ENCODE results near the gene ACAT1. TPM values are rescaled to one million over a fixed set of nuclear protein-coding genes. Genes with fewer than 3 reads are reported as not detected.

The ACAT1 gene
- polyA plus RNA-seq, 1 donor from 2014 or later = 89.0 TPM

DNA sequence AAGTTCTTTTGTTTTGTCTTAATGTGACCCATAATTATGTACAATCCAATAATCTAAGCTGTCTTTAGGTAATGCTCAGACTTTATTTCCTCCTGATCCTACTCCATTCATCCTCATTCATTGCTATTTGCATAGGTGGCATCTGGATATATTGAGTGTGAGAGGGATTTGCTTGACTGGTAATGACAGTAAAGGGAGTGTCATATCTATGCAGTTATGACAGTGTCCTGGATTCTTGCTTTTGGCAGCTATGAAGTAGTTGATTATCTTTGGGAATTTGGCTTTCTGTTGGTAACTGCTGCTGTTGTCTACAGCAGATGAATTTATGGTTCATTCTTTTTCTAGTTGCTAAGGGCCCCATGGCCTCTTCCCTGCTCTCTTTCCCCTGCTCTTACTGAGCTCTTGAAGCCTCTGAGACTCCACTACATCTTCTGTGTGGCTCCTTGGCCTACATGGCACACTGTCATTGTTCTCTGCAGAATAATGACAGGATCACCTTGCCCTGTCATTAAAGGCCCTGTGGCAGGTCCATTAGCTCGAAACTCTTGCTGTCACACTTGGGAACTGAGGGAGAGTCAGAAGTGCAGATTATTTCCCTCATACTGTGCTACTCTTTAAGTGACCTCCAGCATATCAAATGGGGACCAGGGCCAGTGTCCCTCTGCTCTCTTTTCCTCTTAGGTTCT is 20.1 kb upstream of the ACAT1 start:
- Histone ChIP-seq H3K27ac (ENCODE audit: low read length) (no peak overlapping the region), H3K9ac (ENCODE audit: low read length) (no peak overlapping the region), H3K79me2 (replicated peaks; ENCODE audit: insufficient read depth, low read length) (no peaks in the 10 kb centered on the region), H3K27me3 (ENCODE audit: insufficient read depth, low read depth, low read length) (no peaks in the 10 kb centered on the region), H2AFZ (ENCODE audit: low read depth, low read length) (no peak overlapping the region), H3K9me2 (ENCODE audit: insufficient read depth, low read length) (no peaks in the 10 kb centered on the region), H3F3A (ENCODE audit: insufficient read depth, low read length, poor library complexity, severe bottlenecking) (no peaks in the 10 kb centered on the region), H3K4me2 (ENCODE audit: low read length) (no peak overlapping the region), H3K4me3 (ENCODE audit: low read length) (no peak overlapping the region), H4K20me1 (ENCODE audit: insufficient read depth) (no peaks in the 10 kb centered on the region), H3K9me3 (ENCODE audit: low read length) (no peaks in the 10 kb centered on the region), H3K36me3 (ENCODE audit: insufficient read depth, low read length) (no peaks in the 10 kb centered on the region)
- TF ChIP-seq EZH2 (IDR thresholded peaks at IDR 0.05; ENCODE audit: borderline replicate concordance, insufficient read depth, low read length, poor library complexity, severe bottlenecking) (no peak), RAD21 (conservative IDR thresholded peaks at IDR 0.05) (no peak), SMC3 (conservative IDR thresholded peaks at IDR 0.05; ENCODE audit: poor library complexity) (no peak), POLR2AphosphoS5 (IDR thresholded peaks at IDR 0.05) (peak; percentile 73)

DNA sequence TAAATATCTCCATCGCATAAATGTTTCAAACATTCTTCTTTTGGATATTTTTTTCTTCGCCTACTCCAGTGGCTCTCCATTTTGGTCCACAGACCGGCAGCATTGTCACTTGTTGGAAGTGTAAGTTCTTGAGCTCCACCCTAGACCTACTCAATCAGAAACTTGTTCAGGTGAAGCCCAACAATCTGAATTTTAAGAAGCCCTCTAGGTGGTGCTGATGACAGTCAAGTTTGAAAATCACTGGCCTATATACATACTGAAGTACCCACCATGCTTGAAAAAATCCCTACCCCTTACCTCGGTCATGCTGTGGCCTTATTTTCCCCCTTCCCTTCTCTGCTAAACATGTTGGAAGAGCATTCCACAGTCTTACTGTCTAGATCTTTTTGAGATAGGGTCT is 10.2 kb upstream of the ACAT1 start:
- Histone ChIP-seq H4K20me1 (ENCODE audit: insufficient read depth) (no peaks in the 10 kb centered on the region), H3K79me2 (replicated peaks; ENCODE audit: insufficient read depth, low read length) (no peaks in the 10 kb centered on the region), H3K4me2 (ENCODE audit: low read length) (no peak overlapping the region), H2AFZ (ENCODE audit: low read depth, low read length) (no peak overlapping the region), H3K27ac (ENCODE audit: low read length) (no peak overlapping the region), H3K9me2 (ENCODE audit: insufficient read depth, low read length) (no peaks in the 10 kb centered on the region), H3K9me3 (ENCODE audit: low read length) (no peaks in the 10 kb centered on the region), H3K36me3 (ENCODE audit: insufficient read depth, low read length) (no peaks in the 10 kb centered on the region), H3K4me3 (ENCODE audit: low read length) (no peak overlapping the region), H3F3A (ENCODE audit: insufficient read depth, low read length, poor library complexity, severe bottlenecking) (no peaks in the 10 kb centered on the region), H3K27me3 (ENCODE audit: insufficient read depth, low read depth, low read length) (no peaks in the 10 kb centered on the region), H3K9ac (ENCODE audit: low read length) (no peak overlapping the region)
- TF ChIP-seq RAD21 (conservative IDR thresholded peaks at IDR 0.05) (no peak), POLR2AphosphoS5 (IDR thresholded peaks at IDR 0.05) (no peak), EZH2 (IDR thresholded peaks at IDR 0.05; ENCODE audit: borderline replicate concordance, insufficient read depth, low read length, poor library complexity, severe bottlenecking) (no peak), SMC3 (conservative IDR thresholded peaks at IDR 0.05; ENCODE audit: poor library complexity) (no peak), MXI1 (conservative IDR thresholded peaks at IDR 0.05; ENCODE audit: poor library complexity, severe bottlenecking) (no peak), EP300 (conservative IDR thresholded peaks at IDR 0.05; ENCODE audit: poor library complexity, severe bottlenecking) (no peak), TAF1 (IDR thresholded peaks at IDR 0.05; ENCODE audit: low read depth) (no peak)
- TF ChIP-seq, protein P1, sequence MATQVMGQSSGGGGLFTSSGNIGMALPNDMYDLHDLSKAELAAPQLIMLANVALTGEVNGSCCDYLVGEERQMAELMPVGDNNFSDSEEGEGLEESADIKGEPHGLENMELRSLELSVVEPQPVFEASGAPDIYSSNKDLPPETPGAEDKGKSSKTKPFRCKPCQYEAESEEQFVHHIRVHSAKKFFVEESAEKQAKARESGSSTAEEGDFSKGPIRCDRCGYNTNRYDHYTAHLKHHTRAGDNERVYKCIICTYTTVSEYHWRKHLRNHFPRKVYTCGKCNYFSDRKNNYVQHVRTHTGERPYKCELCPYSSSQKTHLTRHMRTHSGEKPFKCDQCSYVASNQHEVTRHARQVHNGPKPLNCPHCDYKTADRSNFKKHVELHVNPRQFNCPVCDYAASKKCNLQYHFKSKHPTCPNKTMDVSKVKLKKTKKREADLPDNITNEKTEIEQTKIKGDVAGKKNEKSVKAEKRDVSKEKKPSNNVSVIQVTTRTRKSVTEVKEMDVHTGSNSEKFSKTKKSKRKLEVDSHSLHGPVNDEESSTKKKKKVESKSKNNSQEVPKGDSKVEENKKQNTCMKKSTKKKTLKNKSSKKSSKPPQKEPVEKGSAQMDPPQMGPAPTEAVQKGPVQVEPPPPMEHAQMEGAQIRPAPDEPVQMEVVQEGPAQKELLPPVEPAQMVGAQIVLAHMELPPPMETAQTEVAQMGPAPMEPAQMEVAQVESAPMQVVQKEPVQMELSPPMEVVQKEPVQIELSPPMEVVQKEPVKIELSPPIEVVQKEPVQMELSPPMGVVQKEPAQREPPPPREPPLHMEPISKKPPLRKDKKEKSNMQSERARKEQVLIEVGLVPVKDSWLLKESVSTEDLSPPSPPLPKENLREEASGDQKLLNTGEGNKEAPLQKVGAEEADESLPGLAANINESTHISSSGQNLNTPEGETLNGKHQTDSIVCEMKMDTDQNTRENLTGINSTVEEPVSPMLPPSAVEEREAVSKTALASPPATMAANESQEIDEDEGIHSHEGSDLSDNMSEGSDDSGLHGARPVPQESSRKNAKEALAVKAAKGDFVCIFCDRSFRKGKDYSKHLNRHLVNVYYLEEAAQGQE (IDR thresholded peaks at IDR 0.05; ENCODE audit: borderline replicate concordance) = no peak
- TF ChIP-seq, protein P2, sequence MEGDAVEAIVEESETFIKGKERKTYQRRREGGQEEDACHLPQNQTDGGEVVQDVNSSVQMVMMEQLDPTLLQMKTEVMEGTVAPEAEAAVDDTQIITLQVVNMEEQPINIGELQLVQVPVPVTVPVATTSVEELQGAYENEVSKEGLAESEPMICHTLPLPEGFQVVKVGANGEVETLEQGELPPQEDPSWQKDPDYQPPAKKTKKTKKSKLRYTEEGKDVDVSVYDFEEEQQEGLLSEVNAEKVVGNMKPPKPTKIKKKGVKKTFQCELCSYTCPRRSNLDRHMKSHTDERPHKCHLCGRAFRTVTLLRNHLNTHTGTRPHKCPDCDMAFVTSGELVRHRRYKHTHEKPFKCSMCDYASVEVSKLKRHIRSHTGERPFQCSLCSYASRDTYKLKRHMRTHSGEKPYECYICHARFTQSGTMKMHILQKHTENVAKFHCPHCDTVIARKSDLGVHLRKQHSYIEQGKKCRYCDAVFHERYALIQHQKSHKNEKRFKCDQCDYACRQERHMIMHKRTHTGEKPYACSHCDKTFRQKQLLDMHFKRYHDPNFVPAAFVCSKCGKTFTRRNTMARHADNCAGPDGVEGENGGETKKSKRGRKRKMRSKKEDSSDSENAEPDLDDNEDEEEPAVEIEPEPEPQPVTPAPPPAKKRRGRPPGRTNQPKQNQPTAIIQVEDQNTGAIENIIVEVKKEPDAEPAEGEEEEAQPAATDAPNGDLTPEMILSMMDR (IDR thresholded peaks at IDR 0.05; ENCODE audit: poor library complexity, severe bottlenecking) = no peak

All from neural cell (in vitro differentiated cells).